HUES48 (cell line): ENCODE results near the gene ZBTB7A.

Source experiments
- H3K27ac ChIP-seq: one replicate; pipeline ENCODE4 v1.7.0; 2013; ENCODE audit warnings: low read depth, low read length, inconsistent platforms
- H3K27me3 ChIP-seq: 2 replicates; pipeline ENCODE4 v1.6.1; 2013; ENCODE audit warnings: mild to moderate bottlenecking, low read length; ENCODE audit not compliant: control insufficient read depth, insufficient read depth
- H3K36me3 ChIP-seq: 2 replicates; pipeline ENCODE4 v1.6.1; 2013; ENCODE audit warnings: low read length; ENCODE audit not compliant: control insufficient read depth, insufficient read depth
- H3K4me1 ChIP-seq: 2 replicates; pipeline ENCODE4 v1.6.1; 2013; ENCODE audit warnings: mild to moderate bottlenecking, low read length; ENCODE audit not compliant: control insufficient read depth, insufficient read depth
- H3K4me3 ChIP-seq: 2 replicates; pipeline ENCODE4 v1.5.1; 2013; ENCODE audit warnings: mild to moderate bottlenecking, low read depth, low read length
- H3K9ac ChIP-seq: 2 replicates; pipeline ENCODE4 v1.6.1; 2013; ENCODE audit warnings: mild to moderate bottlenecking, low read depth, low read length, moderate library complexity
- H3K9me3 ChIP-seq: 2 replicates; pipeline ENCODE4 v1.6.1; 2013; ENCODE audit warnings: low read length; ENCODE audit not compliant: control insufficient read depth, insufficient read depth

ZBTB7A gene

GRCh38 chr19:4080473-4080872, 13.8 kb upstream of the ZBTB7A start:
- no peaks in the 10 kb centered on the region for H3K36me3 ChIP-seq
- peaks cover 6% of the 10 kb centered on the region; the same call in 1 of the 2 replicates for H3K4me1 ChIP-seq
- H3K27me3 ChIP-seq, result no peaks in the 10 kb centered on the region

DNA sequence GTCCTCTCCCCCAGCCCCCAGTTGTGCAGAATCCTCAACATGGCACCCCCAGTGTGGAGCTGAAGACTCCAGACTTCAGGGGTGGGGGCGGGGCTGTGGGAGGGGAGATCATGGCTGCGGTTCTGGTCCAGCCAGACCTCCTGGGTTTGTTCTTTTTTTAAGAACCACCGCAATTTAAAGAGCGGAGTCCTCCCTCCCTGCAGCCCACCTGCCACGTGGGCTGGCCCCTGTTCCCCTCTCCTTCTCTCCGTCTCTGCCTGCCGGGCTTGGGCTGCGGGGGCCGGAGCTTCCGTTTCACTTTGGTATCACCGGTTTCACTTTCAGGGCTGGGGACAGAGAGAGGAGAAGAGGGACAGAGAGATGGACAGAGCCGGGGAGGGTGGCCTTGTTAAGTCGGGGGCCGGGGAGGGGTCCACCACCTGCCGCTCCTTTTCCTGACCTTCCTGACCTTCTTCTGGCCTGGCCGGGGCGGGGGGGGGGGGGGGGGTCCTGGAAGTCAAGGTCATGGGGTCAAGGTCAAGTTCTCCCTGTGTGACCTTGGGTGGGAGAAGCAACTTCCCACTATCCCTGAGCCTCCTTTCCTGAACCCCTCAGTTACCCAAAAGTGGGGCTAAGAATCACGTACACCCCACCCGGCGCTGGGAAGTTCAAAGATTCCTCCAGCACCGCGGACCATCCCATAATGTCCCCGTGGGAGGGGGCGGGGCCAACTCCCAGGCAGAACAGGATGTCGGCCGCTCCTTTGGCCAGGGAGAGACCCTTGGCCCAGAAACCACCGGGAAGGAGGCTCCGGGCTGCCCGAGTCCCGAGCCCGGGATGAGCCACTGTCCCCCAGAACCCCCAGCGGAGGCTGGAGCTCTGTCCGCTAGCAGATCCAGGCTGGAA, 11.3 kb upstream of the ZBTB7A start:
- Histone ChIP-seq H3K36me3 (no peaks in the 10 kb centered on the region), H3K27ac (no peak overlapping the region), H3K9me3 (no peaks in the 10 kb centered on the region), H3K4me1 (peaks cover 6% of the 10 kb centered on the region; the same call in 1 of the 2 replicates), H3K9ac (no peak overlapping the region), H3K27me3 (no peaks in the 10 kb centered on the region), H3K4me3 (no peak overlapping the region)

More at GRCh38 chr19:4080473-4080872, 13.8 kb upstream of the ZBTB7A start:
- no peak overlapping the region for H3K9ac ChIP-seq
- no peak overlapping the region for H3K27ac ChIP-seq
- no peak overlapping the region for H3K4me3 ChIP-seq
- H3K9me3 ChIP-seq, result no peaks in the 10 kb centered on the region

DNA sequence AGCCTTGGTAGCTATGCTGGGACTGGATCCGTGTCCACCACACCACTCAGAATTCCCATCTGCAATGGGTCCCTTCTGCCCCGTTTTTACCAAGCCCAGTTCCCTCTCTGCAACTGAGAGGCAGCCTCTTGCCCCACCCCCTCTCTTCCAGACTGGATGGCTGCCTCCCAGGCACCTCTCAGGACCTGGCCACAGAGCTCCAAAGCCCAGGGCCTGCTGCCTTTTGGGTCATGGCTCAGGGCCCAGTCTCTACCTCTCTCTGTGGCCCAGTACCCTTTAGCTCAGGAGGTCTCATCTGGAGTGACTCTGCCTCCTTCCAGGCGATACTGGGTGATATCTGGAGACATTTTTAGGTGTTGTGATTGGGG, 10.3 kb upstream of the ZBTB7A start:
- H3K4me3 ChIP-seq, result no peak overlapping the region
- H3K36me3 ChIP-seq, result no peaks in the 10 kb centered on the region
- H3K27ac ChIP-seq, result no peak overlapping the region
- no peaks in the 10 kb centered on the region for H3K9me3 ChIP-seq
- no peak overlapping the region for H3K9ac ChIP-seq
- peaks cover 6% of the 10 kb centered on the region; the same call in 1 of the 2 replicates for H3K4me1 ChIP-seq
- no peaks in the 10 kb centered on the region for H3K27me3 ChIP-seq

DNA sequence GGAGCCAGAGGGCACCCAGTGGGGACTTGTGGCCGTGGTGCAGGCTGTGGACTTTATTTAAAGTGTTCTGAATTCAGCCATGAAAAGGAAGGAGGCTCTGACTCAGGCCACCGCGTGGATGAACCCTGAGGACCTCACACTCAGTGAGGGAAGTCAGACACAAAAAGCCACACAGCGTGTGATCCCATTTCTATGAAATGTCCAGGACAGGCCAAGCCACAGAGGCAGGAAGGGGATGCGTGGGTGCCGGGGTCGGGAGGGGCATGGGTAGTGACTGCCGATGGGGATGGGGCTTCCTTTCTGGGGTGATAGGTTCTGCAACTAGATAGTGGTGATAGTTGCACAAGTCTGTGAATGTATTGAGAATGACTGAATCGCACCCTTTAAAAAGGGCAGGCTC, 8.7 kb upstream of the ZBTB7A start:
- H3K27ac ChIP-seq, result no peak overlapping the region
- peaks cover 6% of the 10 kb centered on the region; the same call in 1 of the 2 replicates for H3K4me1 ChIP-seq
- H3K4me3 ChIP-seq, result no peak overlapping the region
- no peaks in the 10 kb centered on the region for H3K27me3 ChIP-seq
- H3K9me3 ChIP-seq, result no peaks in the 10 kb centered on the region
- no peak overlapping the region for H3K9ac ChIP-seq
- H3K36me3 ChIP-seq, result no peaks in the 10 kb centered on the region

DNA sequence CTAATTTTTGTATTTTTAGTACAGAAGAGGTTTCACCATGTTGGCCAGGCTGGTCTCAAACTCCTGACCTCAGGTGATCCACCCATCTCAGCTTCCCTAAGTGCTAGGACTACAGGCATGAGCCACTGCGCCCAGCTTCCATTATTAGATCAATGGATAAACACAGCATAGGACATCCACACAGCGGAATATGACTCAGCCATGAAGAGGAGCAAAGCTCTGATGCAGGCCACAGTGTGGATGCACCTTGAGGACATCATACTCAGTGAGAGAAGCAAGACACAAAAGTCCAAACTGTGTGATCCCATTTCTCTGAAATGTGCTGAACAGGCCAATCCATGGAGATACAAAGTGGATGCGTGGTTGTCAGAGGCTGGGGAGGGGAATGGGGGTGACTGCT, 4.9 kb upstream of the ZBTB7A start:
- H3K4me1 ChIP-seq, result 0 out of 2 replicates have a peak, but pooled peaks cover 3% of the 10 kb centered on the region
- H3K27ac ChIP-seq, result no peak overlapping the region
- no peaks in the 10 kb centered on the region for H3K36me3 ChIP-seq
- H3K9ac ChIP-seq, result no peak overlapping the region
- H3K4me3 ChIP-seq, result no peak overlapping the region
- no peaks in the 10 kb centered on the region for H3K9me3 ChIP-seq
- peaks cover 22% of the 10 kb centered on the region for H3K27me3 ChIP-seq

DNA sequence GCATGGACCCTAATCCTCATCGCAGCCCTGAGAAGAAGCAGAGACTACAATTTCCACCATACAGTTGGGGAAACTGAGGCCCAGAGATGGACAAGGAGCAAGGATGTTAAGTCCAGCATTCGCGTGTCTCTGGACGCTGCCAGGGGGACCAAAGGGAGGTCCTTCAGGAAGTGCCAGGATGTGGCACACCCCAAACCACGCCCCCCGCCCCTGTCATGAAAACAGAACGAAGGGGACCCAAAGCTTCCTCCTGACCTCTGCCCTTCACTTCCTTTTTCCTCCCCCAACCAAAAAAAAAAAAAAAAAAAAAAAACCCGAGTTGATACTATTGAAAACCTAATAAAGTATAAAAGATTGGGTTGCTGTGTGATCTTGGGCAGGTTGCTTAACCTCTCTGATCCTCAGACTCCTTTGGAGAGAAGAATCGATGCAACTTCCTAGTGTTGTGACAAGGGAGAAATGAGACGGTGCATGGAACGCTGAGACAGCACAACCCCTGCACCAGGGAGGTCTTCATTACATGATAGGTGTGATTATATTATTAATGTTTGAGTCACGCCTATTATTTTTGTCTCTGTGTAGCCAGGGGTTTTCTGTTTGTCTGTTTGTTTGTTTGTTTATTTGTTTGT, 2.7 kb upstream of the ZBTB7A start:
- Histone ChIP-seq H3K4me1 (0 out of 2 replicates have a peak, but pooled peaks cover 3% of the 10 kb centered on the region), H3K9ac (no peak overlapping the region), H3K27me3 (peaks cover 22% of the 10 kb centered on the region), H3K27ac (no peak overlapping the region), H3K4me3 (no peak overlapping the region), H3K9me3 (no peaks in the 10 kb centered on the region), H3K36me3 (no peaks in the 10 kb centered on the region)

- no peaks in the 10 kb centered on the region for H3K9me3 ChIP-seq
- peaks cover 22% of the 10 kb centered on the region for H3K27me3 ChIP-seq
- no peak overlapping the region for H3K9ac ChIP-seq
- H3K4me1 ChIP-seq, result peaks cover 8% of the 10 kb centered on the region
- 0 out of 2 replicates have a peak overlapping the region, but pooled peaks have one; percentile 45 for H3K4me3 ChIP-seq
- no peaks in the 10 kb centered on the region for H3K36me3 ChIP-seq
- H3K27ac ChIP-seq, result no peak overlapping the region
Observed at GRCh38 chr19:4068047-4068966, 1.6 kb upstream of the ZBTB7A start.

DNA sequence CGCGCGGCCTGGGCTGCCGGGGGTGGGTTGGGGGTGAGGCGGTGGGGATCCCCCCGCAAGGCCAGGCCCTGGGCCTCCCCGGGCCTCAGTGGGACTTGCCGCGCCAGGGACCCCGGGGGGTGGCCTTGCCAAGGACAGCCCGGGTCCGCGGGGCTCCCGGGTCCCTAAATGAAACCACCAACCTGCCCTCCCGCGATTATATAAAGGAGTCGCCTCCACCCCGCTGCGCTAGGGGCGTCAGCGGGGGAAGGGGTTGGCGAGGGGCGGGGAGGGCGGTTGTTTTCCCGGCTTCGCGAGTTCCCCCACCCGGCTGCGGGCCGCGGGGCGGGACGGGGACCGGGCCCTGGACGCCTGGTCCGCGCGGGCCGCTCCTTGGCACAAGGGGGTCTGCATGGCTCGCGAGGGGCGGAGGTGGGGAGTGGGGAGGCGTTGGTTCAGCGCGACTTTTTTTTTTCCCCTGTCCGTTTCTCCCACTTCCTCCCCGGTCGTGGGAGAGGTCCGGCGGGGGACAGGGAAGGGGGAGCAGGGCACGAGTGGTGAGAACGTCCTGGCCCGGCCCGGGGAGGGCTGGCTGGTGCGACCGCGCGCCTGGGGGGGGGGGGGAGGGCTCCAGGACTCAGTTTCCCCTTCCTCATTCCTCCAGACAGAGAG, 822 bp upstream of the ZBTB7A start:
- H3K27me3 ChIP-seq, result peaks cover 22% of the 10 kb centered on the region
- no peak overlapping the region for H3K9ac ChIP-seq
- peak overlapping the region; percentile 45; the same call in 1 of the 2 replicates for H3K4me3 ChIP-seq
- no peaks in the 10 kb centered on the region for H3K9me3 ChIP-seq
- H3K4me1 ChIP-seq, result peaks cover 11% of the 10 kb centered on the region
- no peak overlapping the region for H3K27ac ChIP-seq
- peaks cover 2% of the 10 kb centered on the region; the same call in 1 of the 2 replicates for H3K36me3 ChIP-seq

DNA sequence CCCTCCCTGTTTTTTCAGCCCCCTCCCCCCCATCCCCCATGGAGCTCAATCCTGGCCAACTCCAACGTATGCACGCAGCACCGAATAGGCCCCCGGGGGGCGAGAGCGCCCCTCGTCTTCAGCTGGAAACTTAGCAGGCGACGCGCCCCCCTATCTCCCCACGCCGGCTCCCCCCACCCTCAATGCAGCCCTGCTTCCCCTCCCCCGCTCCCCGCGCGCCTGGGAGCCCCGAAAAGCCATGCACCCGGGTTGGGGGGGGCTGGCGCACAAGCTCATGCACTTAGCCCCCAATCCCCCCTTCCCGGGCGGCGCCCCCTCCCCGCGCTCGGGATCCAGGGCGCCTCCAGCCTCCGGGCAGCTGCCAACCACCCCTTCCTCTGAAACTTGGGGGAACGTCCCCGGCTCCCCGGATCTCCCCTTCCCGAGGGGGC, 508 bp downstream of the ZBTB7A start:
- Histone ChIP-seq H3K9ac (no peak overlapping the region), H3K27ac (no peak overlapping the region)

More for the DNA sequence above, 508 bp downstream of the ZBTB7A start:
- peaks cover 22% of the 10 kb centered on the region for H3K27me3 ChIP-seq
- peaks cover 16% of the 10 kb centered on the region for H3K4me1 ChIP-seq
- H3K4me3 ChIP-seq, result peak overlapping the region; percentile 62
- no peaks in the 10 kb centered on the region for H3K9me3 ChIP-seq
- peaks cover 3% of the 10 kb centered on the region; the same call in 1 of the 2 replicates for H3K36me3 ChIP-seq
